GM13977 (cell line): ENCODE results near the gene STK26.
A peak's percentile ranks its signal among the peaks of the same experiment; 100 is the strongest.
"Not testable (repeated sequence)": the region's sequence is repeated elsewhere in the genome, so short reads cannot be mapped to it uniquely, and the experiment has no call there.

Source experiments
- DNase-seq: peaks from one replicate; pipeline ENCODE4 v3.0.0; 2012; ENCODE audit warnings: low spot score
- in situ Hi-C: fragments of 300-500 bp; cut with MboI; formaldehyde crosslinking; loops from one replicate; pipeline ENCODE4 v1.12.0; 2022; ENCODE audit warnings: low sequenced_read_pairs, low pct_unique_long_range_greater_than_20kb, mixed read lengths, inconsistent platforms; ENCODE audit not compliant: unreplicated experiment
- TF ChIP-seq, protein P1 (sequence below): IDR thresholded peaks from 2 replicates; pipeline ENCODE4 v1.5.1; 2012; ENCODE audit warnings: mild to moderate bottlenecking, control low read depth; ENCODE audit not compliant: insufficient read depth; ENCODE audit errors: extremely low read depth, missing control alignments

Gene STK26

GRCh38 chrX:132088864-132089263 is 65.8 kb downstream of the STK26 start:
- in situ Hi-C loops, result no loop called here
- TF ChIP-seq, protein P1, sequence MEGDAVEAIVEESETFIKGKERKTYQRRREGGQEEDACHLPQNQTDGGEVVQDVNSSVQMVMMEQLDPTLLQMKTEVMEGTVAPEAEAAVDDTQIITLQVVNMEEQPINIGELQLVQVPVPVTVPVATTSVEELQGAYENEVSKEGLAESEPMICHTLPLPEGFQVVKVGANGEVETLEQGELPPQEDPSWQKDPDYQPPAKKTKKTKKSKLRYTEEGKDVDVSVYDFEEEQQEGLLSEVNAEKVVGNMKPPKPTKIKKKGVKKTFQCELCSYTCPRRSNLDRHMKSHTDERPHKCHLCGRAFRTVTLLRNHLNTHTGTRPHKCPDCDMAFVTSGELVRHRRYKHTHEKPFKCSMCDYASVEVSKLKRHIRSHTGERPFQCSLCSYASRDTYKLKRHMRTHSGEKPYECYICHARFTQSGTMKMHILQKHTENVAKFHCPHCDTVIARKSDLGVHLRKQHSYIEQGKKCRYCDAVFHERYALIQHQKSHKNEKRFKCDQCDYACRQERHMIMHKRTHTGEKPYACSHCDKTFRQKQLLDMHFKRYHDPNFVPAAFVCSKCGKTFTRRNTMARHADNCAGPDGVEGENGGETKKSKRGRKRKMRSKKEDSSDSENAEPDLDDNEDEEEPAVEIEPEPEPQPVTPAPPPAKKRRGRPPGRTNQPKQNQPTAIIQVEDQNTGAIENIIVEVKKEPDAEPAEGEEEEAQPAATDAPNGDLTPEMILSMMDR, result no peak
- no peak for DNase-seq

DNA sequence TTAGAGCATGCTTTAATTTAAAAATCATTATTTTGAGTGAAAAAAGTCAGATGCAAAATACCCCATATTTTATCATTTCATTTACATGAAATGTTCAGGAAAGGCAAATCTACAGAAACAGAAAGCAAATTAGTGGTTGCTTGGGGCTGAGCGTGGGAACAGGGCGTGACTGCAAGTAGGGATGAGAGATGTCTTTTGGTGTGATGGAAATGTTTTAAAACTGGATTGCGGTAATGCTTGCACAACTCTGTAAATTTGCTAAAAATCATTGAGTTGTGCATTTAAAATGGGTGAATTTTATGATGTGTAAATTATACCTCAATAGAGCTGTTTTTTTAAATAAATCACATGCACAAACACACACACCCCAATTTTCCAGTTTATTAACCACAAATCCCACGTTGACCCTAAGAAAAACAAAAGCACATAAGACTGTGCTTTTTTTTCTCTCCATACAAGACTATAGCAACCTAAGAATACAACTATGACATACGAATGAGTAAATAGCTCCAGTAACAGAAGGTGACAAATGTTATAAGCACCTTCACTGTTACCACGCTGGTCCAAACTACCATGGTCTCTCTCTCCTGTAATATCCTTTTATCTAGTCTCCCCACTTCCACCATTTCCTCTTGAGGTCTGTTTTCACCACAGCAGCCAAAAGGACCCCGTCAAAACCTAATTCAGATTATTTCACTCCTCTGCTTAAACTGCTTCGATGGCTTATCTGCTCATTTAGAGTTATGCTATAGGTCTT is 67.5 kb downstream of the STK26 start:
- TF ChIP-seq, protein P1, result no peak
- in situ Hi-C loops, result no loop called here
- no peak for DNase-seq

DNA sequence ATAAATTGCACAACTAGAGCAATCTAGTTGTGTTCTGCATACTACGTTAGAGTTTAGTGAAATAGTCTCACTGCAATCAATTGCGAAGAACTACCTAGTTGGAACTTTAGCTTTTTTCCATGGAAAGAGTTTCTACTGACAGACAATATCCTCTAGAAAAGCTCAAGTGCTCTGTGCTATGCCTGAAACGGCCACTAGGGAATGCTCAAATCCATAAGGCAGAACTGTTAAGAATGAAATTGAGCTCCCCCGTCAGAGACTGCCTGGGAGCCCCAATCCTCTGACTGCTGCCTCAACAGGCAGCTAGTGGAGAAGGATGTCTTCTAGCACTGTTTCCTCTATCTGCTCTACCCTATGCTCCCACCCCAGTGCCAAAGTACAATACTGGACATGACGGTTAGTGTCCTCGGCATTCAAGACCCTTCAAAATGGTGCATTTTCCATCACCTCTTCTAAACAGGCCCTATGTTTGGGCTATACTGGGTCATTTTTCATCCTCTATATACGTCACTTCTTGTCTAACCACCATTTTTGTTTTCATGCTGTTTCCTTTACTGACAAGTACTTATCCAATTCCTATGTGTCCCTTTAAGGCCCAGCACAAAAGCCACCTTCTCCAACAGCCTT is 69.5 kb downstream of the STK26 start:
- peak; percentile 44 for DNase-seq
- TF ChIP-seq, protein P1, result peak; percentile 70
- in situ Hi-C loops, result no loop called here

DNA sequence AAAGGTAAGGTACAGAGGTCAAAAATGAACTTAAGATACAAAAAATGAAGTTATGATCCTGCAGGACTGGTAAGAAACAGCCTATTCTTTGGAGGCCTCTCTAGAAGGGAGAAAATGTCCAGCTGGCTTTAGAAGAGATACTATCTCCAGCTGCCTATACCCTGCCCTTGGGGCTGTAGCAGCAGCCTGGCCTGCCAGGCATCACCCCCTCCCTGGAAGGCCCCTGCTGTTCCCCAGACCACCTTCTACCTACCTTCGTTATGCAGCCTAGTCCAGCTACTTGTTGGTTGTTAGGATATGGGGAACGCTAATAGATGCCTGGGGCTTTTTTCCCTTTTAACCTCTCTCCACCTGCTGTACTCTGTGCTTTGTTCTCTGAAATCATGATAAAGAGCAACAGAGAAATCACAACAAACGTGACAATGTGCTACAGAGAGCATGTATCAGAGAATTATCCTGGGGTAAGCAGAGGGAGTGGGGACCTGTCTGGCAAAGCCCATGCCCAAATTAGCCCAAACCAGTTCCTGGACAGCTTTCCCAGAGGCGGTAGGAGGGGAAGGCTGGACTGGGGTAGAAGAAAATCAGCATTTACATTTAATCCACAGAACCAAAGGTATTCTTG is 70.2 kb downstream of the STK26 start:
- in situ Hi-C loops, result no loop called here
- no peak for DNase-seq
- TF ChIP-seq, protein P1, result no peak

DNA sequence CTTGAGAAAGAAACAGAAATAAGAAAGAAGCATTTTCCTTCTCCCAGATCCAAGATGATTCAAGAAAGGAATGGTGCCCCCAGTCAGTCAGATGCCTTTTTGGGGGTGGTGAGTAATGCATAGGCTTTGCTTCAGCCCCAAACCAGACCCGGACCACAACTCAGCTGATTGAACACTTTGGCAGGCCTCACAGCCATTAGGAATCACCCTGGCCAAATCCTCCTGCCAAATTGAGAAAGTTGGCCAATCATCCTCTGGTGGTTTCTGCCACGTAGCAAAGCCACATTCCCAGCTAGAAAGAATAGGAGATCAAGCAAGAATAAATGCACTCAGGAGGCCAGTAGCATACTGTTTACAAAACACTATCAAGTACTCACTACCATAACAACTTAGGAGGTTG is 71.1 kb downstream of the STK26 start:
- in situ Hi-C loops, result no loop called here
- TF ChIP-seq, protein P1, result no peak
- DNase-seq, result no peak

- DNase-seq, in situ Hi-C loops: not testable (repeated sequence)
Observed at GRCh38 chrX:132098704-132099103, 75.6 kb downstream of the STK26 start.

DNA sequence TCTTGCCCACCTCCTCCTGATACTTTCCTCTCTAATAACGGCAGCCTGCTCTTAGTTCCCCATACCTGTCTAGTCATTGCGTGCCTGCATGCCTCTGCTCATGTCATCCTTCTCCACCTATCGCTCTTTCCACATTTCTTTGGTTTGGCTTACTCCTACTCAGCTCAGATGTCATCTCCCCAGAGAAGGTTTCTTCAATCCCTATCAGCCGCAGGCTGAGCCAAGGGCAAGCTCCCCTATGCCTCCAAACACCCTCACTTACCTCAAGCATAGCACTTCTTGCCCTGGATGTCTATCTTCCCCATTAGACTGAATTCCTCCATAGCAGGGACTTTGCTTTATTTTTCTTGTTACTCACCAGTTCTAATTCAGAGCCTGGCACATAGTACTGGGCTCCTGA is 78.1 kb downstream of the STK26 start:
- TF ChIP-seq, protein P1, result no peak
- DNase-seq, result no peak
- in situ Hi-C loops, result no loop called here
